T-cell (primary cell): Measurements from ENCODE around the gene SHANK1. TPM values are rescaled to one million over a fixed set of nuclear protein-coding genes. Genes with fewer than 3 reads are reported as not detected.

ENCODE experiments used
- ATAC-seq, 4 experiments: fragments of 200-7000 bp in 3 of 4; fragments of 150-1000 bp in 1 of 4; cut with Tn5 transposase; replicated peaks in 1 of 4; 1 replicate in 3 of 4; 2 replicates in 1 of 4; pipeline ENCODE4 v1.10.0; 2021; ENCODE audit warnings: moderate library complexity in 3 of 4, mild to moderate bottlenecking in 2 of 4, moderate number of reproducible peaks in 1 of 4
- CTCF ChIA-PET, 2 donors: fragments of 300-600 bp; sonication (Branson Sonifier 250); formaldehyde crosslinking; loops; one replicate each; lab custom pipeline; 2022; ENCODE audit warnings: antibody characterized with exemption in 2 of 2; lab: Charles Lee
- POLR2A ChIA-PET, 2 donors: fragments of 300-600 bp; sonication (Branson Sonifier 250); formaldehyde crosslinking; loops; one replicate each; lab custom pipeline; 2022; ENCODE audit warnings: antibody characterized with exemption in 2 of 2; lab: Charles Lee
- DNase-seq, 35 experiments: peaks; one replicate each; pipeline versions ENCODE4 v3.0.0 to v3.0.0-alpha.2; 2013 to 2023
- H3K27ac ChIP-seq: one replicate; pipeline ENCODE4 v1.5.1; 2013; ENCODE audit warnings: low read length
- H3K27me3 ChIP-seq, 2 experiments: replicated peaks in 1 of 2; 1 replicate in 1 of 2; 2 replicates in 1 of 2; pipeline versions ENCODE4 v1.6.1 to v1.7.0; 2013; ENCODE audit warnings: low read length in 1 of 2, mixed read lengths in 1 of 2; ENCODE audit not compliant: control insufficient read depth in 2 of 2, insufficient read depth in 2 of 2; ENCODE audit errors: extremely low read depth in 1 of 2
- H3K36me3 ChIP-seq, 2 donors: 1 replicate in 1 of 2; 2 replicates in 1 of 2; pipeline versions ENCODE4 v1.6.1 to v1.7.0; 2013; ENCODE audit warnings: low read length in 1 of 2; ENCODE audit not compliant: control insufficient read depth in 2 of 2, insufficient read depth in 1 of 2; ENCODE audit errors: extremely low read depth in 1 of 2
- H3K4me1 ChIP-seq, 2 experiments: 1 replicate in 1 of 2; 2 replicates in 1 of 2; pipeline versions ENCODE4 v1.6.1 to v1.7.0; 2013; ENCODE audit warnings: low read length in 2 of 2, mixed read lengths in 1 of 2; ENCODE audit not compliant: insufficient read depth in 2 of 2, control insufficient read depth in 1 of 2; ENCODE audit errors: extremely low read depth in 1 of 2
- H3K4me3 ChIP-seq, 2 donors: 1 replicate in 1 of 2; 2 replicates in 1 of 2; pipeline versions ENCODE4 v1.5.1 to v1.7.0; 2013; ENCODE audit warnings: mild to moderate bottlenecking in 2 of 2, low read length in 1 of 2, moderate library complexity in 1 of 2; ENCODE audit not compliant: control insufficient read depth in 1 of 2; ENCODE audit errors: extremely low read depth in 1 of 2
- H3K9me3 ChIP-seq: 2 replicates; pipeline ENCODE4 v1.7.0; 2013
- H3K27ac Mint-ChIP-seq, 2 donors: one replicate each; pipeline ENCODE4 v1.8.0; 2020 to 2021; ENCODE audit warnings: mild to moderate bottlenecking in 2 of 2, mixed read lengths in 2 of 2
- H3K27me3 Mint-ChIP-seq, 2 donors: one replicate each; pipeline ENCODE4 v1.8.0; 2021 to 2022; ENCODE audit warnings: mixed read lengths in 2 of 2
- H3K36me3 Mint-ChIP-seq: one replicate; pipeline ENCODE4 v1.8.0; 2021; ENCODE audit warnings: mixed read lengths
- H3K4me1 Mint-ChIP-seq, 3 donors: one replicate each; pipeline ENCODE4 v1.8.0; 2020 to 2022; ENCODE audit warnings: mixed read lengths in 3 of 3, mild to moderate bottlenecking in 1 of 3
- H3K4me3 Mint-ChIP-seq, 3 donors: one replicate each; pipeline ENCODE4 v1.8.0; 2020 to 2022; ENCODE audit warnings: mild to moderate bottlenecking in 3 of 3, mixed read lengths in 3 of 3, moderate library complexity in 3 of 3
- H3K9me3 Mint-ChIP-seq, 3 donors: one replicate each; pipeline ENCODE4 v1.8.0; 2020 to 2022; ENCODE audit warnings: mixed read lengths in 3 of 3
- WGBS: methylation state at CpG from one replicate; pipeline ENCODE4 v1.1.5; 2013; ENCODE audit warnings: missing lambda C conversion rate; ENCODE audit not compliant: insufficient coverage; 5-methylcytosine and 5-hydroxymethylcytosine counted together
- total RNA-seq, 35 experiments: library from RNA in 6 of 35; stranded (reverse) in 6 of 35; fragments of 120-200 nt in 1 of 35; gene quantifications; one replicate each; pipeline versions ENCODE4 v1.2.1 to v1.2.4 and lab custom pipeline; 2013 to 2026

Gene SHANK1
- total RNA-seq, 5 donors from 2014 or later (not counting 1 experiment from before 2014, with no cell fraction given), result 0.06 to 3.3 (median 0.36) TPM

GRCh38 chr19:50629194-50629593, 90.4 kb downstream of the SHANK1 start:
- Mint-ChIP-seq H3K36me3 (peaks cover 3% of the 10 kb centered on the region), H3K27me3 (peaks cover 20 to 24% of the 10 kb centered on the region in 2 donors), H3K27ac (no peak overlapping the region), H3K4me3 (no peak overlapping the region), H3K9me3 (peaks cover 8 to 9% (median 9%) of the 10 kb centered on the region in 3 donors), H3K4me1 (no peaks in the 10 kb centered on the region)
- ChIA-PET CTCF (no interaction called here), POLR2A (no interaction called here)
- 87% methylated on average over 18 of the region's 20 CpGs for WGBS
- Histone ChIP-seq H3K27ac (no peak overlapping the region), H3K4me1 (no peaks in the 10 kb centered on the region), H3K4me3 (no peak overlapping the region), H3K9me3 (no peaks in the 10 kb centered on the region), H3K36me3 (no peaks in the 10 kb centered on the region), H3K27me3 (peaks cover 0 to 22% of the 10 kb centered on the region in 2 experiments)
- ATAC-seq (no peak), DNase-seq (no peak)

- H3K4me3 Mint-ChIP-seq, result no peak overlapping the region
- H3K4me1 Mint-ChIP-seq, result no peaks in the 10 kb centered on the region
- no CpG with 5 or more reads among the region's 7 CpGs for WGBS
- no peak overlapping the region for H3K27ac Mint-ChIP-seq
- Histone ChIP-seq H3K36me3 (no peaks in the 10 kb centered on the region), H3K27ac (no peak overlapping the region), H3K9me3 (no peaks in the 10 kb centered on the region), H3K4me3 (no peak overlapping the region), H3K4me1 (no peaks in the 10 kb centered on the region), H3K27me3 (peaks cover 0 to 22% of the 10 kb centered on the region in 2 experiments)
- peaks cover 3 to 4% (median 4%) of the 10 kb centered on the region in 3 donors for H3K9me3 Mint-ChIP-seq
- CTCF ChIA-PET, result no interaction called here
- peaks cover 20 to 24% of the 10 kb centered on the region in 2 donors for H3K27me3 Mint-ChIP-seq
- peaks cover 3% of the 10 kb centered on the region for H3K36me3 Mint-ChIP-seq
- POLR2A ChIA-PET, result no interaction called here
- ATAC-seq (no peak), DNase-seq (no peak)
These were observed 91.1 kb downstream of the SHANK1 start for GRCh38 chr19:50628551-50628950.

- Mint-ChIP-seq H3K36me3 (peaks cover under 1% of the 10 kb centered on the region), H3K9me3 (peaks cover 0 to under 1% (median 0%) of the 10 kb centered on the region in 3 donors), H3K27ac (no peak overlapping the region), H3K4me1 (no peaks in the 10 kb centered on the region), H3K4me3 (no peak overlapping the region), H3K27me3 (peaks cover 20 to 24% of the 10 kb centered on the region in 2 donors)
- H3K27ac ChIP-seq, result no peak overlapping the region
- DNase-seq (no peak), ATAC-seq (no peak)
- CTCF ChIA-PET, result no interaction called here
- H3K4me1 ChIP-seq, result no peaks in the 10 kb centered on the region
- POLR2A ChIA-PET, result no interaction called here
- no peak overlapping the region for H3K4me3 ChIP-seq
- WGBS, result 81% methylated on average over 3 of the region's 5 CpGs
- H3K36me3 ChIP-seq, result no peaks in the 10 kb centered on the region
- H3K9me3 ChIP-seq, result no peaks in the 10 kb centered on the region
- H3K27me3 ChIP-seq, result peaks cover 0 to 22% of the 10 kb centered on the region in 2 experiments
These were observed 91.5 kb downstream of the SHANK1 start for GRCh38 chr19:50628146-50628545.

DNA sequence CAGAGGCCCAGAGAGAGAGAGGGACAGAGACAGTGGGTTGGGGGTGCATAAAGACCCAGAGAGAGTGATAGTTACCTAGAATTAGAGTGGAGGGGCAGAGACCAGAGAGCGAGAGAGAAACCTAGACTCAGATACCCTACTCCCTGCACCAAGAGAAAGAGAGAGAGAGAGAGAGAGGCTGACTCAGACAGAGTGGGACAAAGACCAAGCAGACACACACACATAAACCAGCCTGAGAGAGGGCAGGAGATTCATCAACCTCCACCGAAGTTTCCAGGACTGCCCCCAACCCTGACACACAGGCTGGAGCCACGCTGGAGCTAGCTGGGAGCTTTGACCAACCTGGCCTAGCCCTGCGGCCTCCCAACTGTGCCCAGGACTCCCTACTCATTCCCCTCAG, 92.8 kb downstream of the SHANK1 start:
- Mint-ChIP-seq H3K9me3 (no peaks in the 10 kb centered on the region), H3K27me3 (peaks cover 20 to 22% of the 10 kb centered on the region in 2 donors), H3K4me1 (no peaks in the 10 kb centered on the region), H3K36me3 (no peaks in the 10 kb centered on the region), H3K4me3 (no peak overlapping the region), H3K27ac (no peak overlapping the region)
- ChIA-PET POLR2A (no interaction called here), CTCF (no interaction called here)
- Histone ChIP-seq H3K4me3 (no peak overlapping the region), H3K27ac (no peak overlapping the region), H3K27me3 (peaks cover 0 to 11% of the 10 kb centered on the region in 2 experiments), H3K4me1 (no peaks in the 10 kb centered on the region), H3K36me3 (no peaks in the 10 kb centered on the region), H3K9me3 (no peaks in the 10 kb centered on the region)
- WGBS, result 60% methylated on average over 3 of the region's 4 CpGs
- ATAC-seq (no peak), DNase-seq (no peak)

DNA sequence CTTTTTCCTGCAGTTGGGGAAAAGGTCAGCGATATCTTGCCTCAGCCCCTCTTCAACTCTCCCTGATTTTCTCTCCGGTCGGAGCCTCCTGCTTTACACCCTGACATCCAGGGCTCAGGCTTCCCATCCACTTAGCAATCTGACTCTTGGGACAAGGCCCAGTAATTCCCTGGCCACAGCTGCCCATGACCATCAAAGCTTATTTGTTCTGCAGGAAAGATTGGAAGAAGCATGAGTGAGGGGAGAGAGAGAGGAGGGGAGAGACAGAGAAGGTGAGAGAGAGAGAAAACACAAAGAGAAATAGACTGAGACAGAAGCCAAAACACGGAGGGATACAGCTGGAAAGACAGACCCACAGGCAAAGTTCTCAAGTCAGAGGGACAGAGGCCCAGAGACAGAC, 93.6 kb downstream of the SHANK1 start:
- ATAC-seq (no peak), DNase-seq (no peak)
- no peak overlapping the region for H3K4me3 ChIP-seq
- no peak overlapping the region for H3K27ac ChIP-seq
- H3K9me3 ChIP-seq, result no peaks in the 10 kb centered on the region
- Mint-ChIP-seq H3K36me3 (no peaks in the 10 kb centered on the region), H3K27me3 (peaks cover 18 to 20% of the 10 kb centered on the region in 2 donors), H3K9me3 (no peaks in the 10 kb centered on the region), H3K4me1 (no peaks in the 10 kb centered on the region), H3K4me3 (no peak overlapping the region), H3K27ac (no peak overlapping the region)
- H3K4me1 ChIP-seq, result no peaks in the 10 kb centered on the region
- WGBS, result 67% methylated on average over 4 of the region's 4 CpGs
- peaks cover 0 to 7% of the 10 kb centered on the region in 2 experiments for H3K27me3 ChIP-seq
- H3K36me3 ChIP-seq, result no peaks in the 10 kb centered on the region
- POLR2A ChIA-PET, result no interaction called here
- CTCF ChIA-PET, result no interaction called here

DNA sequence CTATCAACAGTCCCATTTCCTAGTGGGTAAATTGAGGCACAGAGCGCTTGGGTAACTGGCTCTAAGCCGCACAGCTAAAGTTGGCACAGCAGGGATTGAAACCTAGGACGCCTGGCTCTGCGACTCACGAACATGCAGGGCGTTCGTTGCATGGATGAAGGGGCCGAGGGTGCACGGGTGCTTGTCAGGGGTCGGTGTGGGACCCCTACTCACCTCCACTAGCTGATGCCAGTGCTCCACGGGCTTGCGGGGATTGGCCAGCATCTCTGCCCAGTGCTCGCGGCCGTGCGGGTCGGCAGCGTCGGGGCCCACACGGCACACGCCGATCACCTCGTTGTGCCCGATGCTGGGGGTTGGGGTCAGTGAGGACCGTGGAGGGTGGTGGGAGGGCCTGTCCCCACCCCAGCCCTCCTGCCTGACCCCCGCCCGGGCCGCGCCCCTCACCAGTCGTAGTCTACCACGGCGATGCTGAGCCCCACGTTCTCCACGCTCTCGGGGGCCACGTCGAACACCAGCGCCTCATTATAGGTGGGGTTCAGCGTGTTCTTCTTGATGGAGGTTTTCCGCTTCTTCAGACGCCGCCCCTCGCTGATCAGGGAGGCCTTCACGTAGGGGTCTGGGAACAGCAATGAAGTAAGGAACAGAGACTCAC, 94.5 kb downstream of the SHANK1 start:
- no peak overlapping the region for H3K27ac Mint-ChIP-seq
- Histone ChIP-seq H3K27ac (no peak overlapping the region), H3K27me3 (peaks cover 0 to 7% of the 10 kb centered on the region in 2 experiments), H3K9me3 (no peaks in the 10 kb centered on the region), H3K36me3 (no peaks in the 10 kb centered on the region), H3K4me3 (no peak overlapping the region), H3K4me1 (no peaks in the 10 kb centered on the region)
- 95% methylated on average over 10 of the region's 44 CpGs for WGBS
- H3K9me3 Mint-ChIP-seq, result no peaks in the 10 kb centered on the region
- ChIA-PET CTCF (no interaction called here), POLR2A (no interaction called here)
- DNase-seq, result no peak
- H3K36me3 Mint-ChIP-seq, result no peaks in the 10 kb centered on the region
- H3K4me3 Mint-ChIP-seq, result no peak overlapping the region
- no peaks in the 10 kb centered on the region for H3K4me1 Mint-ChIP-seq
- H3K27me3 Mint-ChIP-seq, result peaks cover 14% of the 10 kb centered on the region in 2 donors
- ATAC-seq, result no peak
